H1 (cell line): ENCODE results near the gene ARHGEF19.

Experiments used
- BRCA1 ChIP-seq: IDR thresholded peaks from 2 replicates; pipeline ENCODE4 v1.6.1; 2012; ENCODE audit warnings: low read depth, low read length, improper control_type of control experiment
- CBX5 ChIP-seq: fragments of 300-800, 300-1000 bp; sonication (generic); IDR thresholded peaks from 2 replicates; pipeline ENCODE4 v1.7.1; 2016; ENCODE audit warnings: antibody characterized with exemption, low read length, low read depth
- CEBPB ChIP-seq: IDR thresholded peaks from 2 replicates; pipeline ENCODE4 v1.6.1; 2012; ENCODE audit warnings: low read depth, low read length
- EP300 ChIP-seq, 2 experiments: IDR thresholded peaks; 1 replicate in 1 of 2; 2 replicates in 1 of 2; pipeline ENCODE4 v1.6.1; 2011 to 2012; ENCODE audit warnings: low read depth in 2 of 2, low read length in 2 of 2, mild to moderate bottlenecking in 2 of 2, borderline replicate concordance in 1 of 2, inconsistent platforms in 1 of 2, moderate library complexity in 1 of 2
- GTF2F1 ChIP-seq: IDR thresholded peaks from 2 replicates; pipeline ENCODE4 v1.6.1; 2012; ENCODE audit warnings: low read depth, low read length, improper control_type of control experiment, borderline replicate concordance
- KDM1A ChIP-seq: fragments of 200-600, 300-600 bp; sonication (generic); IDR thresholded peaks from 2 replicates; pipeline ENCODE4 v1.7.1; 2016; ENCODE audit warnings: mild to moderate bottlenecking, low read length, borderline replicate concordance
- KDM5A ChIP-seq: fragments of 200-600 bp; IDR thresholded peaks from 2 replicates; pipeline ENCODE4 v1.7.1; 2012; ENCODE audit warnings: mild to moderate bottlenecking, low read length, inconsistent platforms, mixed read lengths
- MAX ChIP-seq: IDR thresholded peaks from 2 replicates; pipeline ENCODE4 v1.6.1; 2012; ENCODE audit warnings: inconsistent platforms
- POLR2AphosphoS5 ChIP-seq: IDR thresholded peaks from 2 replicates; pipeline ENCODE4 v1.6.1; 2011; ENCODE audit warnings: low read depth, low read length
- RBBP5 ChIP-seq: IDR thresholded peaks from 2 replicates; pipeline ENCODE4 v1.7.1; 2012; ENCODE audit warnings: low read depth, mild to moderate bottlenecking, inconsistent platforms, low read length, moderate library complexity, borderline replicate concordance
- YY1 ChIP-seq: IDR thresholded peaks from 2 replicates; pipeline ENCODE4 v1.6.1; 2011; ENCODE audit warnings: low read depth, mild to moderate bottlenecking, low read length
- TF ChIP-seq, protein P1 (sequence below), 3 experiments: IDR thresholded peaks; 1 replicate in 2 of 3; 2 replicates in 1 of 3; pipeline versions ENCODE4 v1.5.1 to v1.6.1; 2011; ENCODE audit warnings: low read length in 3 of 3, mild to moderate bottlenecking in 3 of 3, inconsistent platforms in 2 of 3, low read depth in 1 of 3, moderate library complexity in 1 of 3; ENCODE audit not compliant: insufficient read depth in 1 of 3; ENCODE audit errors: control extremely low read depth in 1 of 3

DNA sequence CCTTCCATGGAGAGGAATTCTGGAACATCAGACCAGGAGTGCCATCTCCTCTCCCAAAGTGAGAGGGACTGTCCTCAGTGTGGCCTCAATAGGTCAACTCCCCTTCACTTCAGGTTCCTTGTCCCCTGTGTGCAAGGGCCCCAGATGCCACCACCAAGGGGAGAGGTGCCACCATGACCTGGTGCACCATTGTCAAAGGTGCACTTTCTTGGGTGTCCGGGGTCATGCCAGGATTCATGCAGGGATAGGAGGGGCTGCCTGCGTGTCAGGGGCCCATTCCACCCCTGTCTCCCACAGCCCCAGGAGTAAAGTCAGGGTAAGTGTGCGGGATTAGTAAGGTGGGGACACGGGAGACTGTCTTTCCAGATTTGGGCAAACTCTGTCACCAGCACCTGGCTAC, 35.1 kb downstream of the ARHGEF19 start:
- TF ChIP-seq, protein P1, sequence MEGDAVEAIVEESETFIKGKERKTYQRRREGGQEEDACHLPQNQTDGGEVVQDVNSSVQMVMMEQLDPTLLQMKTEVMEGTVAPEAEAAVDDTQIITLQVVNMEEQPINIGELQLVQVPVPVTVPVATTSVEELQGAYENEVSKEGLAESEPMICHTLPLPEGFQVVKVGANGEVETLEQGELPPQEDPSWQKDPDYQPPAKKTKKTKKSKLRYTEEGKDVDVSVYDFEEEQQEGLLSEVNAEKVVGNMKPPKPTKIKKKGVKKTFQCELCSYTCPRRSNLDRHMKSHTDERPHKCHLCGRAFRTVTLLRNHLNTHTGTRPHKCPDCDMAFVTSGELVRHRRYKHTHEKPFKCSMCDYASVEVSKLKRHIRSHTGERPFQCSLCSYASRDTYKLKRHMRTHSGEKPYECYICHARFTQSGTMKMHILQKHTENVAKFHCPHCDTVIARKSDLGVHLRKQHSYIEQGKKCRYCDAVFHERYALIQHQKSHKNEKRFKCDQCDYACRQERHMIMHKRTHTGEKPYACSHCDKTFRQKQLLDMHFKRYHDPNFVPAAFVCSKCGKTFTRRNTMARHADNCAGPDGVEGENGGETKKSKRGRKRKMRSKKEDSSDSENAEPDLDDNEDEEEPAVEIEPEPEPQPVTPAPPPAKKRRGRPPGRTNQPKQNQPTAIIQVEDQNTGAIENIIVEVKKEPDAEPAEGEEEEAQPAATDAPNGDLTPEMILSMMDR (IDR thresholded peaks at IDR 0.05; ENCODE audit: control extremely low read depth in 1 of 3, insufficient read depth in 1 of 3, low read depth in 1 of 3, low read length in 3 of 3): no peak
- no peak for TF ChIP-seq RBBP5
- no peak for TF ChIP-seq EP300 (IDR thresholded peaks at IDR 0.05; ENCODE audit: borderline replicate concordance in 1 of 2, low read depth in 2 of 2, low read length in 2 of 2)
- no peak for TF ChIP-seq POLR2AphosphoS5
- no peak for TF ChIP-seq KDM1A
- no peak for TF ChIP-seq KDM5A
- TF ChIP-seq GTF2F1: no peak
- TF ChIP-seq MAX: no peak
- TF ChIP-seq CBX5: no peak
- no peak for TF ChIP-seq CEBPB
- no peak for TF ChIP-seq BRCA1
- no peak for TF ChIP-seq YY1
